RWPE2 (cell line): Measurements from ENCODE around the gene MAN1A1.
A peak's percentile ranks its signal among the peaks of the same experiment; 100 is the strongest.
"Not testable (repeated sequence)": the region's sequence is repeated elsewhere in the genome, so short reads cannot be mapped to it uniquely, and the experiment has no call there.

Source experiments
- ATAC-seq: fragments of 200-7000 bp; cut with Tn5 transposase; 3 replicates; pipeline ENCODE4 v1.9.1; 2021; ENCODE audit warnings: low read depth
- DNase-seq: peaks from one replicate; pipeline ENCODE4 v3.0.0-alpha.2; 2020; ENCODE audit warnings: low spot score
- H3K27ac ChIP-seq: fragments of 450-650 bp; 2 replicates; pipeline ENCODE4 v1.5.1; 2017; ENCODE audit warnings: mild to moderate bottlenecking; ENCODE audit not compliant: poor library complexity, severe bottlenecking
- H3K27me3 ChIP-seq: fragments of 250-450 bp; sonication (Bioruptor Pico); 2 replicates; pipeline ENCODE4 v1.5.1; 2021; ENCODE audit warnings: mild to moderate bottlenecking, moderate library complexity; ENCODE audit not compliant: insufficient read depth, poor library complexity, severe bottlenecking
- H3K36me3 ChIP-seq: fragments of 250-450 bp; sonication (Bioruptor Pico); 2 replicates; pipeline ENCODE4 v1.5.1; 2020; ENCODE audit warnings: low read depth, mild to moderate bottlenecking, moderate library complexity
- H3K4me1 ChIP-seq: fragments of 250-450 bp; sonication (Bioruptor Pico); 2 replicates; pipeline ENCODE4 v1.5.1; 2021; ENCODE audit warnings: mild to moderate bottlenecking, moderate library complexity; ENCODE audit not compliant: insufficient read depth, poor library complexity, severe bottlenecking
- H3K4me3 ChIP-seq: fragments of 250-450 bp; sonication (Bioruptor Pico); 2 replicates; pipeline ENCODE4 v1.5.1; 2021; ENCODE audit warnings: mild to moderate bottlenecking, moderate library complexity; ENCODE audit not compliant: severe bottlenecking
- H3K9me3 ChIP-seq: fragments of 250-450 bp; sonication (Bioruptor Pico); 2 replicates; pipeline ENCODE4 v1.5.1; 2021; ENCODE audit warnings: mild to moderate bottlenecking, moderate library complexity; ENCODE audit not compliant: severe bottlenecking
- TF ChIP-seq, protein P1 (sequence below): fragments of 450-650 bp; IDR thresholded peaks from one replicate; pipeline ENCODE4 v1.5.1; 2017; ENCODE audit warnings: mild to moderate bottlenecking, moderate library complexity; ENCODE audit not compliant: poor library complexity, severe bottlenecking

The MAN1A1 gene

DNA sequence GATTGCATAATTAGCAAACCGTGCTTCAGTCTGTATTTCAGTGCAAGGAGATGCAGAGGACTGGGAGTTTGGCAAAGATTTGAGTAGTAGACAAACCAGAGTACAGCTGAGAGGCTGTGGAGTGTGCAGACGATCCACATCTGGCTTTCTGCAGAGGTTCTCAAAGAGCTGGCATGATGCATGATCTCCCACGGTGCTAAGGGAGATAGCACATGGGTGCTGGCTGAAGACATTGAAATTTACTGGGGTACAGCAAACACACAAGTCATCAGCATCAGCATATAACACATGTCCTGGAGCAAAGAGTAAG lies 192.1 kb downstream of the MAN1A1 start:
- no peaks in the 10 kb centered on the region for H3K4me1 ChIP-seq
- no peak overlapping the region for H3K27ac ChIP-seq
- ATAC-seq: no peak
- no peaks in the 10 kb centered on the region for H3K9me3 ChIP-seq
- no peaks in the 10 kb centered on the region for H3K36me3 ChIP-seq
- H3K27me3 ChIP-seq: no peaks in the 10 kb centered on the region
- H3K4me3 ChIP-seq: no peak overlapping the region
- DNase-seq: no peak
- TF ChIP-seq, protein P1, sequence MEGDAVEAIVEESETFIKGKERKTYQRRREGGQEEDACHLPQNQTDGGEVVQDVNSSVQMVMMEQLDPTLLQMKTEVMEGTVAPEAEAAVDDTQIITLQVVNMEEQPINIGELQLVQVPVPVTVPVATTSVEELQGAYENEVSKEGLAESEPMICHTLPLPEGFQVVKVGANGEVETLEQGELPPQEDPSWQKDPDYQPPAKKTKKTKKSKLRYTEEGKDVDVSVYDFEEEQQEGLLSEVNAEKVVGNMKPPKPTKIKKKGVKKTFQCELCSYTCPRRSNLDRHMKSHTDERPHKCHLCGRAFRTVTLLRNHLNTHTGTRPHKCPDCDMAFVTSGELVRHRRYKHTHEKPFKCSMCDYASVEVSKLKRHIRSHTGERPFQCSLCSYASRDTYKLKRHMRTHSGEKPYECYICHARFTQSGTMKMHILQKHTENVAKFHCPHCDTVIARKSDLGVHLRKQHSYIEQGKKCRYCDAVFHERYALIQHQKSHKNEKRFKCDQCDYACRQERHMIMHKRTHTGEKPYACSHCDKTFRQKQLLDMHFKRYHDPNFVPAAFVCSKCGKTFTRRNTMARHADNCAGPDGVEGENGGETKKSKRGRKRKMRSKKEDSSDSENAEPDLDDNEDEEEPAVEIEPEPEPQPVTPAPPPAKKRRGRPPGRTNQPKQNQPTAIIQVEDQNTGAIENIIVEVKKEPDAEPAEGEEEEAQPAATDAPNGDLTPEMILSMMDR: no peak

DNA sequence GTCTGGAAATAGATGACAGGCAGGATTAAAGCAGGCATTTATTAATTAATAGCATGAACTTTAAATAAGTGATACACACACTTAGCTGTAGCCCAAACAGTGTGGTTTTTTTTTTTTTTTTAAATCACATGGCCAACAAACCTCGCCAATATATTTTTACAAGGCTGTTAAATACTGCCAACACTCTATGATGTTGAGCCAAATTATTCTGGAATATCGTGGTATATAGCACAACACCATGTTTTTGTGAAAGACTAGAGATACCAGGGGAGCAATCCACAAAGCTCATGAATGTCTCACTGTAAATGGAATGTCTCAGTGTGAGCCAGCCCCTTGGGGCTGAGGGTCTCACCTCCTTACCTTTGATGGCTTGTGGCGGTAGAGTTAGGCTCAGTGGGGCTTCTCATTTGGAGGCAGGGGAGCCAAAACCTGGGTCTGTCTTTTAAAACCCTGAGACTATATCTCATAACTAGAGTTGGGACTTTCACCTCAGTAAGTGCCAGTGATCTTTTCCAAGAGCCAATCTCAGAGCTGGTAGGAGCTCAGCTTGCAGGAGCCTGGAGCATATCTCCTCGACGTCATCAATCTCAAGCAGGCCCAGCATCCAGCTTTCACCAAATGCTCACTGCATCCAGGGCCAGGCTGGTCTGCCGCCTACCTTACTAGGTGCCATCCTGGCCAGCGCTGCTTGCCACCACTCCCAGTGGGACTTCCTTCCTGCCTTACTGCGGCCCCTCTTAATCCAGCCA lies 192.6 kb downstream of the MAN1A1 start:
- no peak for ATAC-seq

DNA sequence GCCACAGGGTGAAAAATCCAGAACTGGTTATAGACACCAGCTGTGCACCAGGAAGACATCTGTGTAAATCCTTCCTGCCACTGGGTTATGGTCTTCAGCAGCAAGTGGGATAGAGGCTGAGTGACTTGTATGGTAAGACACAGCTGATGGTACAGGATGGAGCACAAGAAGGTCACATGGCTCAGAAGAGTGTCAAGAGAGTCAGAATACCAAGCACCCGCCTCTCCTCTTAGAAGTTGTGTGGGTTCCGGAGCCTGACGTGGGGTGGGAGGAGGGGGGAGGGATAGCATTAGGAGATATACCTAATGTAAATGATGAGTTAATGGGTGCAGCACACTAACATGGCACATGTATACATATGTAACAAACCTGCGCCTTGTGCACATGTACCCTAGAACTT lies 193.5 kb downstream of the MAN1A1 start:
- not testable (repeated sequence) for H3K27me3 ChIP-seq, H3K27ac ChIP-seq, DNase-seq, H3K9me3 ChIP-seq, H3K4me1 ChIP-seq, H3K4me3 ChIP-seq, H3K36me3 ChIP-seq, ATAC-seq

More for the DNA sequence above, 192.6 kb downstream of the MAN1A1 start:
- H3K27ac ChIP-seq: no peak overlapping the region
- H3K9me3 ChIP-seq: no peaks in the 10 kb centered on the region
- TF ChIP-seq, protein P1: no peak
- no peak overlapping the region for H3K4me3 ChIP-seq
- no peak for DNase-seq
- H3K36me3 ChIP-seq: no peaks in the 10 kb centered on the region
- H3K27me3 ChIP-seq: no peaks in the 10 kb centered on the region
- no peaks in the 10 kb centered on the region for H3K4me1 ChIP-seq

DNA sequence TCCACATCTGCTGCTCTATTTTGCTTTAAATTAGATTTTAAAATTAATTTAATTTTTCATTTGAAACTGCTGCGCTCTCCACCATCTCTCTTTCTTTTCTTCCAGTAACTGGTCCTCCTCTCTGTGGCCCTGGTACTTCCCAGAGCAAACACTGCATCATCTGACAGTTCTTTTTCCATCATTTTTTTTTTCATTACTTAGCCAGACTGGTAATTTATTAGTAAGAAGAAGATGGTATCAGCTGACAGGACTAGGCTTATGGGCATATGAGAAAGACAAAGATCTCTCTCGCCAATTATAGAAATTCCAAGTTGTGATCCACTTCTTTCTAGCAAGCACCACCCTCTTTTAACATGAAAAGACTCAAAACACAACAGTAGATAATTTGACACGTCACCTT lies 197.4 kb downstream of the MAN1A1 start:
- H3K36me3 ChIP-seq: no peaks in the 10 kb centered on the region
- DNase-seq: no peak
- peaks cover 6% of the 10 kb centered on the region for H3K4me1 ChIP-seq
- H3K27ac ChIP-seq: no peak overlapping the region
- no peaks in the 10 kb centered on the region for H3K27me3 ChIP-seq
- no peaks in the 10 kb centered on the region for H3K9me3 ChIP-seq
- ATAC-seq: no peak
- H3K4me3 ChIP-seq: no peak overlapping the region
- TF ChIP-seq, protein P1: no peak

DNA sequence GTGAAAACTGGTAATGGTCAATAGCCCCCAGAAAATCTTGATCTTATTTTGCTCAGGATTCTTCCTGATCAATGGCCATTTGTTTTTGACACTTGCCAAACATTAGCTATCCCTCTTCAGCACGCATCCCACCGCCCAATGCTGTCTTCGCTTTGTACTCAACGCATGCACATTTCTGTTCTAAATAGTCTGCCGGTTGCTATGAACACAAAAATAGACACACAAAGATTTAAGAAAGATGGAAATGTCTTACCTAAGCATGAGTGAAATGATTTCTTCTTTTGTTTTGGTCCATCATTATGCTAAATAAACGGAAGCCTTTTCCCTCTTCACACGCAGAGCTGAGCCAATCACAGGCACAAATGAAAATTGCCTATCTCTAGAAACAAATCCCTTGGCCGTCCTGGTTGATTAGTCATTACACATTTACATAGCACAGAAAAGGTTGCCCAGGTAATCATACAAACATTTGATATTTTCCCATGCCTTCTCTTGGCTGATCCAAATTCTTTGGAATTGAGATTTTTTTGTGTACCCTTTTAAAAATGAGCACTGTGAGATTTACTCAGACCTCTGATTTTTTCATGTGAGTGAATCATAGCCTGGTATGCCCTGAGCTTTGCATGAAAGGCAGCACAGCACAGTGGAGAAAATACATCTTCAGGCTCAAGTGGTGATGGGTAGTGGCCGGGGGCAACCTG lies 200.6 kb downstream of the MAN1A1 start:
- TF ChIP-seq, protein P1: peak; percentile 35
- H3K27me3 ChIP-seq: no peaks in the 10 kb centered on the region
- H3K36me3 ChIP-seq: no peaks in the 10 kb centered on the region
- DNase-seq (no peak), ATAC-seq (no peak)
- peaks cover 13% of the 10 kb centered on the region for H3K4me1 ChIP-seq
- H3K27ac ChIP-seq: no peak overlapping the region
- no peak overlapping the region for H3K4me3 ChIP-seq
- H3K9me3 ChIP-seq: no peaks in the 10 kb centered on the region
